Eye (tissue), 1 donor: ENCODE results near the gene NPHP3.
A peak's percentile ranks its signal among the peaks of the same experiment; 100 is the strongest.
"Not testable (repeated sequence)": the region's sequence is repeated elsewhere in the genome, so short reads cannot be mapped to it uniquely, and the experiment has no call there.

Experiments
- DNase-seq: peaks from one replicate; pipeline ENCODE4 v3.0.0-alpha.2; 2015

The NPHP3 gene, protein sequence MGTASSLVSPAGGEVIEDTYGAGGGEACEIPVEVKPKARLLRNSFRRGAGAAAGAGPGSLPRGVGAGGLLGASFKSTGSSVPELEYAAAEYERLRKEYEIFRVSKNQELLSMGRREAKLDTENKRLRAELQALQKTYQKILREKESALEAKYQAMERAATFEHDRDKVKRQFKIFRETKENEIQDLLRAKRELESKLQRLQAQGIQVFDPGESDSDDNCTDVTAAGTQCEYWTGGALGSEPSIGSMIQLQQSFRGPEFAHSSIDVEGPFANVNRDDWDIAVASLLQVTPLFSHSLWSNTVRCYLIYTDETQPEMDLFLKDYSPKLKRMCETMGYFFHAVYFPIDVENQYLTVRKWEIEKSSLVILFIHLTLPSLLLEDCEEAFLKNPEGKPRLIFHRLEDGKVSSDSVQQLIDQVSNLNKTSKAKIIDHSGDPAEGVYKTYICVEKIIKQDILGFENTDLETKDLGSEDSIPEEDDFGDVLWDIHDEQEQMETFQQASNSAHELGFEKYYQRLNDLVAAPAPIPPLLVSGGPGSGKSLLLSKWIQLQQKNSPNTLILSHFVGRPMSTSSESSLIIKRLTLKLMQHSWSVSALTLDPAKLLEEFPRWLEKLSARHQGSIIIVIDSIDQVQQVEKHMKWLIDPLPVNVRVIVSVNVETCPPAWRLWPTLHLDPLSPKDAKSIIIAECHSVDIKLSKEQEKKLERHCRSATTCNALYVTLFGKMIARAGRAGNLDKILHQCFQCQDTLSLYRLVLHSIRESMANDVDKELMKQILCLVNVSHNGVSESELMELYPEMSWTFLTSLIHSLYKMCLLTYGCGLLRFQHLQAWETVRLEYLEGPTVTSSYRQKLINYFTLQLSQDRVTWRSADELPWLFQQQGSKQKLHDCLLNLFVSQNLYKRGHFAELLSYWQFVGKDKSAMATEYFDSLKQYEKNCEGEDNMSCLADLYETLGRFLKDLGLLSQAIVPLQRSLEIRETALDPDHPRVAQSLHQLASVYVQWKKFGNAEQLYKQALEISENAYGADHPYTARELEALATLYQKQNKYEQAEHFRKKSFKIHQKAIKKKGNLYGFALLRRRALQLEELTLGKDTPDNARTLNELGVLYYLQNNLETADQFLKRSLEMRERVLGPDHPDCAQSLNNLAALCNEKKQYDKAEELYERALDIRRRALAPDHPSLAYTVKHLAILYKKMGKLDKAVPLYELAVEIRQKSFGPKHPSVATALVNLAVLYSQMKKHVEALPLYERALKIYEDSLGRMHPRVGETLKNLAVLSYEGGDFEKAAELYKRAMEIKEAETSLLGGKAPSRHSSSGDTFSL (N-terminal part only)

DNA sequence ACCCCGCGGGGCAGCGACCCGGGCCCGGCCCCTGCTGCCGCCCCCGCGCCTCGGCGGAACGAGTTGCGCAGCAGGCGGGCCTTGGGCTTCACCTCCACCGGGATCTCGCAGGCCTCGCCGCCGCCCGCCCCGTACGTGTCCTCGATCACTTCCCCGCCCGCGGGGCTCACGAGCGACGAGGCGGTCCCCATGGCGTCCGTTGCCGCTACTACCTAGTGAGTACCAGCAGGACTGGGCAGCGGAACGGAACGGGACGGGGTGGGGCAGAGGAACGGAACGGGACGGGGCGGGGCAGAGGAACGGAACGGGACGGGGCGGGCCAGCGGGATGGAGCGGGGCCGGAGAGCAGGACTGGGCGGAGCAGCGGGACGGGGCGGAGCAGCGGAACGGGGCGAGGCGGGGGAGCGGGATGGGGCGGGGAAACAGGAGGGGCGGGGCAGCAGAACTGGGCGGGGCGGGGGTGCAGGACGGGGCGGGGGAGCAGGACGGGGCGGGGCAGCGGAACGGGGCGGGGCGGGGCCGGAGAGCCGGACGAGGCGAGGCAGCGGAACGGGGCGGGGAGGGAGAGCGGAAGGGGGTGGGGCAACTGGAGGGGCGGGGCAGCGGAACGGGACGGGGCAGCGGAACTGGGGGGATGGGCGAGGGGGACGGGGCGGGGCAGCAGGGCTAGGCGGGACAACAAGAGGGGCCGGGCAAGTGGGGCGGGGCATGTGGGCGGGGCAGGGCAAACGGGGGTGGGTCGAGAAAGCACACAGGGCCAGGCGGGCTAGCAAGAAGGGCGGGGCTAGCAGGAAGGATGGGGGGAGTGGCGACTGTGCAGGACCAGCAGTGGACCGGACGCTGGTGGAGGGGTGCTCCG, at the start of gene NPHP3:
NPHP3 (minus strand) TSS at position 245 of the 859 bp plus-strand sequence; CDS start at position 191, 54 bp downstream.
- peak; percentile 97 for DNase-seq

DNA sequence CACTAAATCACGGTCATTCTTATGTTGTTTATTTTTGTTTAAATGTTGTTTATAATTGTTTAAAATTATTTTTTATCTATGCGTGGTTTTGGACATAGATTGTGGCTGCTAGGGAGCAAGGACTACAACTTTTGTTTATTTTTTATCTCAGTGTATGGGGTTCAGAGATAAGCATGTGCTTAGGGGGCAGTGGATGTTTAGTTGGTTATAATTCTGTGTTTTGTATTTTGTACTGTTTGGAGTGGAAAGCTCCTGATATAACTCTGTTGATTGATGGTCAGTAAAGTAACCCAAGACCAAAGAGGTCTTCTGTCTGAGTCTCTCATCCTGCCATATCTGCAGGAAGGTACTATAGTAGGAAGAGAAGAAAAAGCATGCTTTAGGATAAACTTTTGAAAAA, 36.5 kb upstream of the NPHP3 start:
- DNase-seq = no peak

DNA sequence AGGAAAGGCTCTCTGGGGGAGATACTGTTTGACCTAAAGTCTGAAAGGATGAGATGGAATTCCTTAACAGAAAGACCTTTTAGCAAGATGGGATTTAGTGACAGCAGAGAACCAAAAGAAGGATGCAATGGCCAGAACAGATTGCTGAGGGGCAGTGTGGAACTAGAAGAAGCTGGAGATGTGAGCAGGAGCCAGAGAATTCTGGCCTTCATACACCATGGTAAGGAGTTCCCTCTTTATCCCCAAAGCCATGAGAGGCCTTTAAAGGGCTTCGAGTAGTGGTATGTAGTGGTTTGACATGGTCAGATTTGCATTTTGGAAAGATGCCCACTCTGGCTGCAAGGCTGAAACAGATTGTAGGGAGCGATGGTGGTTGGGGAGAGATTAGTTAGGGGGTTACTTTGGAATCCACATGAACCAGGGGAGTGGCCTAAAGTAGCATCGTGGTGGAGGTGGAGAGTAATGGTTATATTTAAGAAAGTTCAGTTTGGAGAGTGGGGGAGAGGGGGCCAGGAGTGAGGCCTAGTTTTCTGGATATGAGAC, 34.0 kb upstream of the NPHP3 start:
- DNase-seq = no peak

DNA sequence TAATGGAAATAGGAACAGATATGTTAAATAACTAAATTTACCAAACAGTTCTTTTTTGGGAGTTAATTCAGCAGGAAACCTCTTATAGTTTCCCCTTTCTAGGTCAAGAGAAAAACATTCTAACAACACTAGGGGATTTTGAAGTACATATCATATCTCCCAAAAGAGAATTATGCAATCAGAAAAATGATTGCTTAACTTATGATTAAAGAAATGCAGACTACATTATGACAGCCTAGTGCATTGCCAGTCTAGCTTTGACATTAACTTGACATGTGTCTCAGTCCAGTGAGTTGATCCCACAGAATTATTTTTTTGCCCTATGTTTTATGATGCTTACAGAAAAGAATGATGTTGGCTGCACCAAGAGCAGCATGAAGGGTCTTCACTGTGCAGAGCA, 31.7 kb upstream of the NPHP3 start:
- DNase-seq = no peak

DNA sequence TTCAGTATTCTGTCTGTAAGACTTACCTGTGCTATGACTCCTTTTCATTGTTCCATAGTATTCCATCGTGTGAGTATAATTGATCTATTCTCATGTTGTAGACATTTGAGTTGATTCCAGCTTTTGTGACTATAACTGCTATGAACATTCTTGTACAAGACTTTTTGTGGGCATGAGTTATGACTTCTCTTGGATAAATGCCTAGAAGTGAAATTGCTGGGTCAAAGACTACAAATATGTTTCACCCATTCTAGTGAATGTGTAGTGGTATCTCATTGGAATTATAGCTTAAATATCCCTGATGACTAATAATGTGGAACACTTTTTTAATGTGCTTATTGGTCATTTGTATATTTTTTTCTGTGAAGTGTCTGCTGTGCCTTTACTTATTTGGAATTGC, 27.6 kb upstream of the NPHP3 start:
- no peak for DNase-seq

DNA sequence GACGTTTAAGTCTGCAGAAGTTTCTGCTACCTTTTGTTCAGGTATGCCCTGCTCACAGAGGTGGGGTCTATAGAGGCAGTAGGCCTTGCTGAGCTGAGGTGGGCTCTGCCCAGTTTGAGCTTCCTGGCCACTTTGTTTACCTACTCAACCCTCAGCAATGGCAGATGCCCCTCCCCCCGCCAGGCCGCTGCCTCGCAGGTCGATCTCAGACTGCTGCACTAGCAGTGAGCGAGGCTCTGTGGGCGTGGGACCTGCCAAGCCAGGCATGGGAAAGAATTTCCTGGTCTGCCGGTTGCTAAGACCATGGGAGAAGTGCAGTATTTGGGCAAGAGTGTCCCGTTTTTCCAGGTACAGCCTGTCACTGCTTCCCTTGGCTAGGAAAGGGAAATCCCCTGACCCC, 24.5 kb upstream of the NPHP3 start:
- DNase-seq = not testable (repeated sequence)

DNA sequence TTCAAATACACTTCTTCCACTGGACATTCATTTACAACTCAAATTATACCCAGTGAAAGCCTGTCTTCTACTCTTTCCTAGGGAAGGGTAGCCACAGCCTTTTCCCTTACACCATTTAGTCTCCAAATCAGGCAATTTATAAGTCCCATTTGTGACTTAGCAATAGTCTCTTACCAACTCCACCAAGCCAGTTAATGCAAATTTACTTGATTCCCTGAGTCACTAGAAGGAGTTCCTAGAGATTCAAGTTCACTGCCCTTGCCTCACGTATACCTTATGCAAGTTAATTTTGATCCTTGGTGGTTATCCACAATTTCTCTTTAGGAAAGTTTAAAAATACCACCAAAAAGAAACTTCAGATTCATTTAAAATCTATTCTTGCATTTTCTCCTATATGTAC, 16.1 kb upstream of the NPHP3 start:
- no peak for DNase-seq

DNA sequence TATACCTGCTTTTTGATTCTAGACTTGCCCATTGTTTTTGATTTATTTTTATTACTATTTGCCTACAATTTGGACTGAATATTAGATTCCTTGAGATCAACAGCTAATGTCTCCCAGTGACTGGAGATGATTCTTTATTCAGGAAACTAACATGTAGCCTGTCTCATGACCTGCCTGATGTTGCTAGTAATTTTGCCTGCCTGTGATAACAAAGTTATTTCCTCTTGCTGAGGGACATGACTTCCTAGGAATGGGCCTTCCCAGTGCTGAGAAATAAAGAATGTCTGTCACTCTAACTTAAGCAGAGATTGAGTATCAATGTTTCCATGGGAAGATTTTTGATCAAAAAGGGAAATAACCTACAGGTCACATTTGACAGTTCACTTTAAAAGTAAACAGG, 13.4 kb upstream of the NPHP3 start:
- DNase-seq = no peak

DNA sequence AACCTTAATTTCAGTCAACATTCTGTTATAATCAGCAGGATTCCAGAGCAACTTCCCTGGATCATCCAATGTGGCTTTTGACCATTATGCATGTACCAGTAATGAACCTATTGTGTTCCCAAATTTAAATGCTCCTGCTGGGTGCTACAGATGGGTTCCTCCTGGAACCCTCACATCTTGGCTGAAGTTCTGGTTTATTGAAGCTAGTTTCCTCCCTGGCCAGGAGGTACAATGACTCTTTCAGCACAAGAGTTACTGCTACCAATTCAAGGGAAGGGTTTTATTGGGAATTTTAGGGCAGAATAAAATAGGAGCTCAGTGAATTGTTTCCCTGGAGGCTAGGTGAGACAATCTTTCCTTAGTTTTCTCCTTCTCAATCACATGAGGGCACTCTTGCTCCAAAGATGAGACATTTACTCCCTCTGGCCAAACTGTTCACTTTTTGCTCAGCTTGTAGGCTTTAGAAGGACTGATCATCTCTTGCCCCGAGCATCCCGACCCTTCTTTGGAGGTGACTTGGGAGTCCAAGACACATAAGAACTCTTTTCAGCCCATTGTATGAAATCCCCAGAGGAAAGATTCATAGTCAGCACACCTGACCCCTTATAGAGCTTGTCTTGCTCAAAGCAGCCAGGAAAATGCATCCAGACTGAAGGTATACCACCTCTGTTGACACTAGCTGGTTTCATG, 8.8 kb upstream of the NPHP3 start:
- DNase-seq = peak; percentile 85

DNA sequence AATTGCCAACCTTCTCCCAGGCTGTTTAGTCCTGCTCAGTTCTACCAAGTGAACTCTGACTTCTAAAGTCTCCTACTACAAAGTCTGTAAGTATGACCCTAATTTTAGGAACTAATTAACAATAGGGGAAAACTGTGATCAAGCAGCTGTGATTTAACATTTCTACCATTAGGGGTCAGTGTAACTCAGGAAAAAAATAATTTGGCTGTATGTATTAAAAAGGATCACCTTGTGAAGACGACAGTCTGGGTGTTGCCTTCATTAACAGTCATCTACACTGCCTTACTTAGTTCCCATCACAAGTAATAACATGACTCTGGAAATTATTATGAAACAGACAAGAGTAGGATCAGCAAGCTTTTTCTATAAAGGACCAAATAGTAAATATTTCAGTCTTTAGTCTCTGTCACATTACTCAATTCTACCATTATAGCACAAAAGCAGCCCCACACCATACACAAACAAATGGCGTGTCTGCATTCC, 4.2 kb upstream of the NPHP3 start:
- peak; percentile 82 for DNase-seq

DNA sequence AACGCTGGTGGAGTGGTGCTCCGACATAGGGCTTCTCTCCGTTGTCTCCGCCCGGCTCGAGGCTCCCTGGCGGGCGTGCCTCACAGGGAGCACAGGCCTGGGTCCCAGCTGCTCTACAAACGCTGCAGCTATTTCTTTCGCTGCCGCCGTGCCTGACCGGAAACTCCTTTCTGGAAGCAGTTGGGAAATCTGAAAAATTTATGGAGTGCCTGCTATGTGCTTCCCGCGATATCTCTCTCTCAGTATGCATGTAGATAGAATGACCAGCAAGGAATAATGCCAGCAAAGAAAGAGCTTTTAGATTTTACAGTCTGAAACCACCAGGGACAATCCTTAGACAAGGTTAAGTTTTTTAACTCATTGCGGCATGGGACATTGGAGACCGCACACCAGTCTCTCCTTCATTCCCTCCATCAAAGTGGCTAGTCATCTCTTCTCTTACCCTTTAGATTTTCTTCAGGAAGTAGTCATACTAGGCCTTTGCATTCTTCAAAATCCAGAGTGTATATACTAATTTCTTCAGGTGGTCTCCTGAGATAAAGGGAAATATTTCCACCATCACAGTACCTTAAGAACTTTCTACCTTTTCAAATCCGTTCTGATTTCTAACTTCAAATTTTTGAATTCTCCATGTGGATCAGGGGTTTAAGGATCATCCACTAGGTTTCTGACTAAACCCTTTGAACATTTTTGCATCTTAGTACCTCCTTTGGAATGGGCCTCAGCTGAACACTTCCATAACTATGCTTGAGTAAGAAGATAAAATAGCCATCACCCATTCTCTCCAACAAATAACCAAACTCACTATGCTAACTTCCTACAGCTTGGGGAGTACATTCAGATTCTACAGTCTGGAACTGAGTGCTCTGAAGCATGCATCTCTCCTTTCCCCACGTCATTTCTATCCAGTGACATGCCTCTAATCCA, 1.1 kb upstream of the NPHP3 start:
- peak; percentile 26 for DNase-seq

DNA sequence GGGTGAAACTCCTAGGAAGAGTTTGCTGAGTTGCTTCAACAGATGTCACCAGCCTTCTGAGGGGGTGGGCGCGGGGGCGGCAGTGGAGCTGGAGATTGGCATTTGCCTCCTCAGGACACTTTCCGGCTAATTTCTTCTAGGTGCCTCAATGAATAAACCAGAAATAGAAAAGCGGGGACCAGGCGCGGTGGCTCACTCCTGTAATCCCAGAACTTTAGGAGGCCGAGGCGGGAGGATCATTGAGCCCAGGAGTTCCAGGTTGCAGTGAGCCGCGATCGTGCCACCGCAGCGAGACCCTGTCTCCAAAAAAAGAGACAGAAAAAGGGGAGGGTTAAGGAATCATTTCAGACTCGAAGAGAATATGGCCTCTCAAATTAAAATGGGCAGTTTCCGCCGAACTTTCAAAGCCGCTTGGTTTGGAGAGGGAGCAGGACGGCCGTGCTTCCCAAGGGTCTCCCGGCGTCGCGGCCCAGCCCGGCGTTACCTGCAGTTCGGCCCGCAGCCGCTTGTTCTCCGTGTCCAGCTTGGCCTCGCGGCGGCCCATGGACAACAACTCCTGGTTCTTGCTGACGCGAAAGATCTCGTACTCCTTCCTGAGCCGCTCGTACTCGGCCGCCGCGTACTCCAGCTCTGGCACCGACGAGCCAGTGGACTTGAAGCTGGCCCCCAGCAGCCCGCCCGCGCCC, 587 bp downstream of the NPHP3 start:
- DNase-seq = peak; percentile 85

DNA sequence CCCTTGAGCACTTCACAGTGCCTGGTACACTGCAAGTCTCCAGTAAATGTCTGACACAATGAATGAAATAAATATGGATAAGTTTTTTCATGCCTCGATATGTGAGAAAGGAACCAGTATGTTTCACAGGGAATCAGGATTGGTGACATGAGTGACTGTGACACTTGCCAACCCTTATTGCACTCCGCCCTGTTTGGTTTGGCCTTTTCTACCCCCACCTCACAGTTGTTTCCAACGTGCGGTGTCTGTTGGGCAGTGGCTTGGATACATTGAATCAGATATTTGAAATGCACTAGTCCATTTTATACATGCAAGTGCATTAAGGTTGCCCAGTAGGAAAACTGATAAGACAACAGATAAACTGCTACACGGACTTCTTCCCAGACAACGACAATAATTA, 2.0 kb downstream of the NPHP3 start:
- peak; percentile 46 for DNase-seq

DNA sequence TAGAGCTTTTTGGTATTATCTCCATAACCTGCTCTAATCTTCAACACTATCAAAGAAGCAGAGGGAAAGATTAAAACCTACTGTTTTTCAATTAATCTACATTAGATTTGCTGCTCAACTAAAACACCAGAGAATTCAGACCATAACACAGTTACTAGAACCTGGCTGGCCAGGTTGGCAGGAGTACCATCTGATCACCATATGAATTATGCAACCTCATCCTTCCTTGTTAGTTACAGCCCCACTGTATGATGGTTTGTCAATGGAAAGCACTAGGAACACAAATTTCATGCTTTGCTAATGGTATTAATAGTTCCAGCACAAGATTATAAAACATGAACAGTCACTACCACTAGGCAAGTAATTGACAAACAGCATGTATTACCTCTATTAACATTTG, 5.8 kb downstream of the NPHP3 start:
- DNase-seq = no peak

DNA sequence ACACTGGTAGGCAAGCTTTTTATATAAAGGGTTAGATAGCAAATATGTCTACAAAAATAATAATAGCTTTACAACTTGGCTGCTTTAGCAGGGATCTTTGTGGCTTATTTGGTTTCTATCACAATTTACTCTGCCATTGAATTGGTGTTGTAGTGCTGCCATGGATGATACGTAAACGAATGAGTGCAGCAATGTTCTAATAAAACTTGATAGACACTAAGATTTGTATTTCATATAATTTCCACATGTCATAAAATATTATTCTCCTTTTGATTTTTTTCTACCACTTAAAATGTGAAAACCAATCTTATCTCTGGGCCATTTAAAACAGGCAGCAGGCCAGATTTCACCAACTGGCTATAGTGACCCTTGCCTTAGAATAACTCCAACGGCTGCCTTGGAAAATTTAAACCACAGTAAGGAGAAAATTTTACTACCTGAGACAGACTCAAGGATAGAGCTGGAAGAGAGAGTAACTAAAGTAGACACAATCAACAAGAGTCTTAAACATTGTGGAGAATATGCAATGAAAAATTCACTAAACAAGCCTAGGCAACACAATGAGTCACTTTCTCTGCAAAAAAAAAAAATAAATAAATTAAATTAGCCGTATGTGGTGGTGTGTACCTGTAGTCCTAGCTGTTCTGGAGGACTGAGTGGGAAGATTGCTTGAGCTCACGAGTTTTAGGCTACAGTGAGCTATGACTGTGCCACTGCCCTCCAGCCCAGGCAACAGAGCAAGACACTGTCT, 8.1 kb downstream of the NPHP3 start:
- DNase-seq = no peak

DNA sequence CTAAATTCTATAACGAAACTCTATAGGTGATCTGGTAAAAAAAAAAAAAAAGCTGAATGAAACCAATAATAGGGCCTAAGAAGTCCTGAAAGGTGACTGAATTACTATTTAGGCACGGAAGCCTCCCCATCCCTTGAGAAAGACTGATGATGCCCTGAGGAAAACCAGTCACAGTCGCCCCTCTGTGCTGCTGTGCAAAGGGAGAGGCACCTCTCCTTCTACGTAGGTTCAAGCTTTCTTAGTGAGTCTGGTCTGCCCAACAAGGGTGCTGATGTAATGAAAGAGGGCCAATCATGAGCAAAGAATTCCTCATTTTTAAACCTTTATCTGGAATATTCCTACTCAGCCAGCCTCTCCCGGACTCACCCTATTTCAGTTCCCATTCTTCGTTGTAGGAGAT, 11.9 kb downstream of the NPHP3 start:
- DNase-seq = no peak

DNA sequence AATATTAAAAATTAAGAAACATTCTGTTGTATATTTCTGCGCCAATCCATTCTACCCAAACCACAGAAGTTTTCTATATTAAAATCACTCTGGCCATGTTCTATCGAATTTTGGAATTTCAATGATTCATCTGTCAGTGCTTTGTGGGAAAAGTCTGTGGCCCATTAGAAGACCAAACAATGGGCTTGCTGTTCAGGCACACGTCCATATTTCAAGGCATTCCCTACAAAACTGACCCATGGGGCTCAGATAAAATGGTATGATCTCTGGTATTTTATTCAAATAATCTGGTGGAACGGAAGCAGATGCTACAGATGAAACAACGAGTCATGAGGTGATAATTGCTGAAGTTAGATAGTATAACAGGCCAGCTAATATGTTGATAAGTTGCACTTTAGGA, 12.4 kb downstream of the NPHP3 start:
- DNase-seq = no peak

DNA sequence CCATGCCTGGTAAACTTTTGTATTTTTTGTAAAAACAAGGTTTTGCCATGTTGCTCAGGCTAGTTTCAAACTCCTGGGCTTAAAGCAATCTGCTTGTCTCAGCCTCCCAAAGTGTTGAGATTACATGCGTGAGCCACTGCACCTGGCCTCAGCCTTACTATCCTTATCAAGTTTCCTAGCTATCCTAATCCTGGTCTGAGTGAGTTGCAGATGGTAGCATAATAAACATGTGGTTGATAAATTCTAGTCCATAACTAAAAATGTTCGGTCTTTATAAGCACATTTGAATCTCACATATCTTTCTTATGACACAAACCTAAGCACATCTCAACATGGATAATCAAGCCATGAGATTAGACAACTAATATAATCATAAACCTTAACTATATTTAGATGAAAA, 18.5 kb downstream of the NPHP3 start:
- DNase-seq = no peak
